H1 (cell line): ENCODE measurements around the gene SLC2A13.

Experiments used
- BRCA1 ChIP-seq: IDR thresholded peaks from 2 replicates; pipeline ENCODE4 v1.6.1; 2012; ENCODE audit warnings: low read depth, low read length, improper control_type of control experiment
- CREB1 ChIP-seq: IDR thresholded peaks from 2 replicates; pipeline ENCODE4 v1.6.1; 2012; ENCODE audit warnings: inconsistent platforms
- EP300 ChIP-seq, 2 experiments: IDR thresholded peaks; 1 replicate in 1 of 2; 2 replicates in 1 of 2; pipeline ENCODE4 v1.6.1; 2011 to 2012; ENCODE audit warnings: low read depth in 2 of 2, low read length in 2 of 2, mild to moderate bottlenecking in 2 of 2, borderline replicate concordance in 1 of 2, inconsistent platforms in 1 of 2, moderate library complexity in 1 of 2
- JUN ChIP-seq: IDR thresholded peaks from 2 replicates; pipeline ENCODE4 v1.6.1; 2011; ENCODE audit warnings: low read depth, mild to moderate bottlenecking, improper control_type of control experiment, low read length
- PHF8 ChIP-seq: fragments of 200-600 bp; sonication (generic); conservative IDR thresholded peaks from 2 replicates; pipeline ENCODE4 v1.7.1; 2012; ENCODE audit warnings: low read depth, mild to moderate bottlenecking, inconsistent platforms, low read length, moderate library complexity
- POLR2A ChIP-seq, 2 experiments: IDR thresholded peaks; 1 replicate in 1 of 2; 2 replicates in 1 of 2; pipeline ENCODE4 v1.6.1; 2011; ENCODE audit warnings: low read depth in 2 of 2, low read length in 2 of 2, mild to moderate bottlenecking in 2 of 2; ENCODE audit errors: control extremely low read depth in 1 of 2
- RAD21 ChIP-seq, 2 experiments: IDR thresholded peaks in 1 of 2; conservative IDR thresholded peaks in 1 of 2; 2 replicates each; pipeline ENCODE4 v1.6.1; 2011; ENCODE audit warnings: low read depth in 2 of 2, low read length in 2 of 2, improper control_type of control experiment in 1 of 2, inconsistent platforms in 1 of 2, mild to moderate bottlenecking in 1 of 2, moderate library complexity in 1 of 2
- SIRT6 ChIP-seq: IDR thresholded peaks from one replicate; pipeline ENCODE4 v1.7.1; 2012; ENCODE audit warnings: low read length, inconsistent platforms
- TAF1 ChIP-seq: IDR thresholded peaks from 2 replicates; pipeline ENCODE4 v1.6.1; 2011; ENCODE audit warnings: mild to moderate bottlenecking, low read depth, low read length
- TF ChIP-seq, protein P1 (sequence below), 3 experiments: IDR thresholded peaks; 1 replicate in 2 of 3; 2 replicates in 1 of 3; pipeline versions ENCODE4 v1.5.1 to v1.6.1; 2011; ENCODE audit warnings: low read length in 3 of 3, mild to moderate bottlenecking in 3 of 3, inconsistent platforms in 2 of 3, low read depth in 1 of 3, moderate library complexity in 1 of 3; ENCODE audit not compliant: insufficient read depth in 1 of 3; ENCODE audit errors: control extremely low read depth in 1 of 3
- TF ChIP-seq, protein P2 (sequence below): IDR thresholded peaks from 2 replicates; pipeline ENCODE4 v1.6.1; 2012; ENCODE audit warnings: inconsistent platforms
- TF ChIP-seq, protein P3 (sequence below): IDR thresholded peaks from 2 replicates; pipeline ENCODE4 v1.6.1; 2011; ENCODE audit warnings: low read length, improper control_type of control experiment
- TF ChIP-seq, protein P4 (sequence below): IDR thresholded peaks from 2 replicates; pipeline ENCODE4 v1.6.1; 2012; ENCODE audit warnings: low read length, inconsistent platforms

DNA sequence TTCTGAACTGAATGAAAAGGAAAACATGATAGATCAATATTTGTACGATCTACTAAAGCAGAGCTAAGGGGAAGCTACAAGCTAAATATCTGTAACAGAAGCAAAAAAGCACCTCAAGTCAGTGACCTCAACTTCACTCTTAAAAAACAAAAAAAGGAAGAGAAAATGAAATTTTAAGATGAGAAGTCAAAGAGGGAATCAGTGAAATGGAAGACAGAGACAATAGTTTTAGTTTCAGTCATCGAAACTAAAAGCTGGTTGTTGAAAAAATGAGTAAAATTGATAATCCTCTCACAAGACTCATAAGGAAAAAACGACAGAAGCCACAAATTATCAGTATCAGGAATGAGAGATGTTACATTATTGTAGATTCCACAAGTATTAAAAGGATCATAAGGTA is 11.9 kb upstream of the SLC2A13 start:
- TF ChIP-seq, protein P1, sequence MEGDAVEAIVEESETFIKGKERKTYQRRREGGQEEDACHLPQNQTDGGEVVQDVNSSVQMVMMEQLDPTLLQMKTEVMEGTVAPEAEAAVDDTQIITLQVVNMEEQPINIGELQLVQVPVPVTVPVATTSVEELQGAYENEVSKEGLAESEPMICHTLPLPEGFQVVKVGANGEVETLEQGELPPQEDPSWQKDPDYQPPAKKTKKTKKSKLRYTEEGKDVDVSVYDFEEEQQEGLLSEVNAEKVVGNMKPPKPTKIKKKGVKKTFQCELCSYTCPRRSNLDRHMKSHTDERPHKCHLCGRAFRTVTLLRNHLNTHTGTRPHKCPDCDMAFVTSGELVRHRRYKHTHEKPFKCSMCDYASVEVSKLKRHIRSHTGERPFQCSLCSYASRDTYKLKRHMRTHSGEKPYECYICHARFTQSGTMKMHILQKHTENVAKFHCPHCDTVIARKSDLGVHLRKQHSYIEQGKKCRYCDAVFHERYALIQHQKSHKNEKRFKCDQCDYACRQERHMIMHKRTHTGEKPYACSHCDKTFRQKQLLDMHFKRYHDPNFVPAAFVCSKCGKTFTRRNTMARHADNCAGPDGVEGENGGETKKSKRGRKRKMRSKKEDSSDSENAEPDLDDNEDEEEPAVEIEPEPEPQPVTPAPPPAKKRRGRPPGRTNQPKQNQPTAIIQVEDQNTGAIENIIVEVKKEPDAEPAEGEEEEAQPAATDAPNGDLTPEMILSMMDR (IDR thresholded peaks at IDR 0.05; ENCODE audit: control extremely low read depth in 1 of 3, insufficient read depth in 1 of 3, low read depth in 1 of 3, low read length in 3 of 3), result no peak
- TF ChIP-seq RAD21 (IDR thresholded peaks at IDR 0.05 in 1 of 2, conservative IDR thresholded peaks at IDR 0.05 in 1 of 2; ENCODE audit: low read depth in 2 of 2, low read length in 2 of 2) (no peak), JUN (no peak), CREB1 (no peak), TAF1 (no peak), POLR2A (IDR thresholded peaks at IDR 0.05; ENCODE audit: control extremely low read depth in 1 of 2, low read depth in 2 of 2, low read length in 2 of 2) (no peak), PHF8 (no peak), SIRT6 (no peak), EP300 (IDR thresholded peaks at IDR 0.05; ENCODE audit: borderline replicate concordance in 1 of 2, low read depth in 2 of 2, low read length in 2 of 2) (no peak), BRCA1 (no peak)
- TF ChIP-seq, protein P2, sequence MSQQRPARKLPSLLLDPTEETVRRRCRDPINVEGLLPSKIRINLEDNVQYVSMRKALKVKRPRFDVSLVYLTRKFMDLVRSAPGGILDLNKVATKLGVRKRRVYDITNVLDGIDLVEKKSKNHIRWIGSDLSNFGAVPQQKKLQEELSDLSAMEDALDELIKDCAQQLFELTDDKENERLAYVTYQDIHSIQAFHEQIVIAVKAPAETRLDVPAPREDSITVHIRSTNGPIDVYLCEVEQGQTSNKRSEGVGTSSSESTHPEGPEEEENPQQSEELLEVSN, result no peak
- TF ChIP-seq, protein P3, sequence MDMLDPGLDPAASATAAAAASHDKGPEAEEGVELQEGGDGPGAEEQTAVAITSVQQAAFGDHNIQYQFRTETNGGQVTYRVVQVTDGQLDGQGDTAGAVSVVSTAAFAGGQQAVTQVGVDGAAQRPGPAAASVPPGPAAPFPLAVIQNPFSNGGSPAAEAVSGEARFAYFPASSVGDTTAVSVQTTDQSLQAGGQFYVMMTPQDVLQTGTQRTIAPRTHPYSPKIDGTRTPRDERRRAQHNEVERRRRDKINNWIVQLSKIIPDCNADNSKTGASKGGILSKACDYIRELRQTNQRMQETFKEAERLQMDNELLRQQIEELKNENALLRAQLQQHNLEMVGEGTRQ, result no peak
- TF ChIP-seq, protein P4, sequence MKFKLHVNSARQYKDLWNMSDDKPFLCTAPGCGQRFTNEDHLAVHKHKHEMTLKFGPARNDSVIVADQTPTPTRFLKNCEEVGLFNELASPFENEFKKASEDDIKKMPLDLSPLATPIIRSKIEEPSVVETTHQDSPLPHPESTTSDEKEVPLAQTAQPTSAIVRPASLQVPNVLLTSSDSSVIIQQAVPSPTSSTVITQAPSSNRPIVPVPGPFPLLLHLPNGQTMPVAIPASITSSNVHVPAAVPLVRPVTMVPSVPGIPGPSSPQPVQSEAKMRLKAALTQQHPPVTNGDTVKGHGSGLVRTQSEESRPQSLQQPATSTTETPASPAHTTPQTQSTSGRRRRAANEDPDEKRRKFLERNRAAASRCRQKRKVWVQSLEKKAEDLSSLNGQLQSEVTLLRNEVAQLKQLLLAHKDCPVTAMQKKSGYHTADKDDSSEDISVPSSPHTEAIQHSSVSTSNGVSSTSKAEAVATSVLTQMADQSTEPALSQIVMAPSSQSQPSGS, result no peak
